ENCODE results near the gene MAPK7. TPM values are rescaled to one million over a fixed set of nuclear protein-coding genes. Genes with fewer than 3 reads are reported as not detected.

MAPK7 gene
- total and polyA plus RNA-seq, 2 of the 8 experiments (the other 6 are each of a cell fraction or from before 2014, with no cell fraction given), result 15.2 to 28.1 TPM

DNA sequence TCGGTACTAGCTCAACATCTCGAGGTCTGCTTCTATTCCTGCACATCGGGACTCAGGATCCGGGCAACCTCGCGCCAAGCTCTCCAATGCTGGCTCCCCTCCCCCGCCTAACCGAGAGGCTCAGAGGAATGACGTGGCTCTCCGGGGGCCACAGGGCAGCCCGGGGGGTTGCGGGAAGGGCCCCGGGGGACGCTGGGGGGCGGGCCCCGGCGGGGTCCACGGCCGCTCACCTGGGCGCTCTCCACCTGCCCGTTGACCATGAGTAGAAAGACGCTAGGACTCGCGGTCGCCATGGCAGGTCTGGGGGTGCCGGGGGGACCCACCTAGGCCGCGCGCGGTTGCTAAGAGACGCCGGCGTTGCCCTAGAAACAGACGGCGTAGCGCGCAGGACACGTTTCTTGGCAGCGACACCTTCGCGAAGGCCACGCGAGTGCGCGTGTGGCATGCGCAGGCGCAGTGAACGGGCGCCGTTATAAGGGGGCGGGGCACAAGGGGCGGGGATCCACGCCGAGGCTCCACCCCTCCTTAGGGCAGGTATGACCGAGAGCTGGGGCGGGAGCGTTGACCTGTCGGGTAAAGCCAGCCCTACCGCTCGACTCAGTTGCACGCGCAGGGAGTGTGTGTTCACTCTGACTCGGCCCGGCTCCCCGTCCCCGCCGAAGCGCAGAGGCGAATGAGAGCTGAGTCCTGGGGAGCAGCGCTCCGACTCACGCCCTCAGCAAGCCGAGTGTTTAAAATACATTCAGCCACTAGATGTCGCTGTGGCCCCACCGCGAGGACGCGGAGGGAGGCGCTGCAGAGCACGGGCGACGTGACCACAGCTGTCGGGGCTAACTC lies 15.8 kb upstream of the MAPK7 start, which contains the start of gene B9D1 (continued):
- TF ChIP-seq BCL11A (IDR thresholded peaks at IDR 0.05; ENCODE audit: low read depth in 2 of 2, low read length in 2 of 2) (no peak), RBBP5 (IDR thresholded peaks at IDR 0.05; ENCODE audit: borderline replicate concordance, low read depth, low read length) (peak; percentile 77), TAF1 (IDR thresholded peaks at IDR 0.05; ENCODE audit: low read depth, low read length) (peak; percentile 62), TCF12 (IDR thresholded peaks at IDR 0.05; ENCODE audit: low read depth, low read length) (no peak), GTF2F1 (IDR thresholded peaks at IDR 0.05; ENCODE audit: borderline replicate concordance, low read depth, low read length) (no peak), SUZ12 (IDR thresholded peaks at IDR 0.05; ENCODE audit: low read length) (no peak; the same call in 1 of the 2 replicates), JUND (IDR thresholded peaks at IDR 0.05; ENCODE audit: low read length) (0 out of 2 replicates have a peak, but pooled peaks have one; percentile 19)
- TF ChIP-seq, protein P1, sequence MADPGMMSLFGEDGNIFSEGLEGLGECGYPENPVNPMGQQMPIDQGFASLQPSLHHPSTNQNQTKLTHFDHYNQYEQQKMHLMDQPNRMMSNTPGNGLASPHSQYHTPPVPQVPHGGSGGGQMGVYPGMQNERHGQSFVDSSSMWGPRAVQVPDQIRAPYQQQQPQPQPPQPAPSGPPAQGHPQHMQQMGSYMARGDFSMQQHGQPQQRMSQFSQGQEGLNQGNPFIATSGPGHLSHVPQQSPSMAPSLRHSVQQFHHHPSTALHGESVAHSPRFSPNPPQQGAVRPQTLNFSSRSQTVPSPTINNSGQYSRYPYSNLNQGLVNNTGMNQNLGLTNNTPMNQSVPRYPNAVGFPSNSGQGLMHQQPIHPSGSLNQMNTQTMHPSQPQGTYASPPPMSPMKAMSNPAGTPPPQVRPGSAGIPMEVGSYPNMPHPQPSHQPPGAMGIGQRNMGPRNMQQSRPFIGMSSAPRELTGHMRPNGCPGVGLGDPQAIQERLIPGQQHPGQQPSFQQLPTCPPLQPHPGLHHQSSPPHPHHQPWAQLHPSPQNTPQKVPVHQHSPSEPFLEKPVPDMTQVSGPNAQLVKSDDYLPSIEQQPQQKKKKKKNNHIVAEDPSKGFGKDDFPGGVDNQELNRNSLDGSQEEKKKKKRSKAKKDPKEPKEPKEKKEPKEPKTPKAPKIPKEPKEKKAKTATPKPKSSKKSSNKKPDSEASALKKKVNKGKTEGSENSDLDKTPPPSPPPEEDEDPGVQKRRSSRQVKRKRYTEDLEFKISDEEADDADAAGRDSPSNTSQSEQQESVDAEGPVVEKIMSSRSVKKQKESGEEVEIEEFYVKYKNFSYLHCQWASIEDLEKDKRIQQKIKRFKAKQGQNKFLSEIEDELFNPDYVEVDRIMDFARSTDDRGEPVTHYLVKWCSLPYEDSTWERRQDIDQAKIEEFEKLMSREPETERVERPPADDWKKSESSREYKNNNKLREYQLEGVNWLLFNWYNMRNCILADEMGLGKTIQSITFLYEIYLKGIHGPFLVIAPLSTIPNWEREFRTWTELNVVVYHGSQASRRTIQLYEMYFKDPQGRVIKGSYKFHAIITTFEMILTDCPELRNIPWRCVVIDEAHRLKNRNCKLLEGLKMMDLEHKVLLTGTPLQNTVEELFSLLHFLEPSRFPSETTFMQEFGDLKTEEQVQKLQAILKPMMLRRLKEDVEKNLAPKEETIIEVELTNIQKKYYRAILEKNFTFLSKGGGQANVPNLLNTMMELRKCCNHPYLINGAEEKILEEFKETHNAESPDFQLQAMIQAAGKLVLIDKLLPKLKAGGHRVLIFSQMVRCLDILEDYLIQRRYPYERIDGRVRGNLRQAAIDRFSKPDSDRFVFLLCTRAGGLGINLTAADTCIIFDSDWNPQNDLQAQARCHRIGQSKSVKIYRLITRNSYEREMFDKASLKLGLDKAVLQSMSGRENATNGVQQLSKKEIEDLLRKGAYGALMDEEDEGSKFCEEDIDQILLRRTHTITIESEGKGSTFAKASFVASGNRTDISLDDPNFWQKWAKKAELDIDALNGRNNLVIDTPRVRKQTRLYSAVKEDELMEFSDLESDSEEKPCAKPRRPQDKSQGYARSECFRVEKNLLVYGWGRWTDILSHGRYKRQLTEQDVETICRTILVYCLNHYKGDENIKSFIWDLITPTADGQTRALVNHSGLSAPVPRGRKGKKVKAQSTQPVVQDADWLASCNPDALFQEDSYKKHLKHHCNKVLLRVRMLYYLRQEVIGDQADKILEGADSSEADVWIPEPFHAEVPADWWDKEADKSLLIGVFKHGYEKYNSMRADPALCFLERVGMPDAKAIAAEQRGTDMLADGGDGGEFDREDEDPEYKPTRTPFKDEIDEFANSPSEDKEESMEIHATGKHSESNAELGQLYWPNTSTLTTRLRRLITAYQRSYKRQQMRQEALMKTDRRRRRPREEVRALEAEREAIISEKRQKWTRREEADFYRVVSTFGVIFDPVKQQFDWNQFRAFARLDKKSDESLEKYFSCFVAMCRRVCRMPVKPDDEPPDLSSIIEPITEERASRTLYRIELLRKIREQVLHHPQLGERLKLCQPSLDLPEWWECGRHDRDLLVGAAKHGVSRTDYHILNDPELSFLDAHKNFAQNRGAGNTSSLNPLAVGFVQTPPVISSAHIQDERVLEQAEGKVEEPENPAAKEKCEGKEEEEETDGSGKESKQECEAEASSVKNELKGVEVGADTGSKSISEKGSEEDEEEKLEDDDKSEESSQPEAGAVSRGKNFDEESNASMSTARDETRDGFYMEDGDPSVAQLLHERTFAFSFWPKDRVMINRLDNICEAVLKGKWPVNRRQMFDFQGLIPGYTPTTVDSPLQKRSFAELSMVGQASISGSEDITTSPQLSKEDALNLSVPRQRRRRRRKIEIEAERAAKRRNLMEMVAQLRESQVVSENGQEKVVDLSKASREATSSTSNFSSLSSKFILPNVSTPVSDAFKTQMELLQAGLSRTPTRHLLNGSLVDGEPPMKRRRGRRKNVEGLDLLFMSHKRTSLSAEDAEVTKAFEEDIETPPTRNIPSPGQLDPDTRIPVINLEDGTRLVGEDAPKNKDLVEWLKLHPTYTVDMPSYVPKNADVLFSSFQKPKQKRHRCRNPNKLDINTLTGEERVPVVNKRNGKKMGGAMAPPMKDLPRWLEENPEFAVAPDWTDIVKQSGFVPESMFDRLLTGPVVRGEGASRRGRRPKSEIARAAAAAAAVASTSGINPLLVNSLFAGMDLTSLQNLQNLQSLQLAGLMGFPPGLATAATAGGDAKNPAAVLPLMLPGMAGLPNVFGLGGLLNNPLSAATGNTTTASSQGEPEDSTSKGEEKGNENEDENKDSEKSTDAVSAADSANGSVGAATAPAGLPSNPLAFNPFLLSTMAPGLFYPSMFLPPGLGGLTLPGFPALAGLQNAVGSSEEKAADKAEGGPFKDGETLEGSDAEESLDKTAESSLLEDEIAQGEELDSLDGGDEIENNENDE (IDR thresholded peaks at IDR 0.05; ENCODE audit: insufficient replicate concordance, low read length), result no peak
- TF ChIP-seq, protein P2, sequence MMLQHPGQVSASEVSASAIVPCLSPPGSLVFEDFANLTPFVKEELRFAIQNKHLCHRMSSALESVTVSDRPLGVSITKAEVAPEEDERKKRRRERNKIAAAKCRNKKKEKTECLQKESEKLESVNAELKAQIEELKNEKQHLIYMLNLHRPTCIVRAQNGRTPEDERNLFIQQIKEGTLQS (IDR thresholded peaks at IDR 0.05; ENCODE audit: insufficient read depth, low read depth, low read length), result peak; percentile 53; the same call in 1 of the 2 replicates

Measured in H1 (cell line).